Activated naive CD4-positive, alpha-beta T cell treated with anti-CD3 and anti-CD28 coated beads, Interleukin-2, amount 50 U/mL, for 16 hours (primary cell): Measurements from ENCODE around the gene BAIAP2L2.
"Not testable (repeated sequence)": the region's sequence is repeated elsewhere in the genome, so short reads cannot be mapped to it uniquely, and the experiment has no call there.

Experiments
- DNase-seq: peaks from one replicate; pipeline ENCODE4 v3.0.0-alpha.2; 2020

The BAIAP2L2 gene, protein sequence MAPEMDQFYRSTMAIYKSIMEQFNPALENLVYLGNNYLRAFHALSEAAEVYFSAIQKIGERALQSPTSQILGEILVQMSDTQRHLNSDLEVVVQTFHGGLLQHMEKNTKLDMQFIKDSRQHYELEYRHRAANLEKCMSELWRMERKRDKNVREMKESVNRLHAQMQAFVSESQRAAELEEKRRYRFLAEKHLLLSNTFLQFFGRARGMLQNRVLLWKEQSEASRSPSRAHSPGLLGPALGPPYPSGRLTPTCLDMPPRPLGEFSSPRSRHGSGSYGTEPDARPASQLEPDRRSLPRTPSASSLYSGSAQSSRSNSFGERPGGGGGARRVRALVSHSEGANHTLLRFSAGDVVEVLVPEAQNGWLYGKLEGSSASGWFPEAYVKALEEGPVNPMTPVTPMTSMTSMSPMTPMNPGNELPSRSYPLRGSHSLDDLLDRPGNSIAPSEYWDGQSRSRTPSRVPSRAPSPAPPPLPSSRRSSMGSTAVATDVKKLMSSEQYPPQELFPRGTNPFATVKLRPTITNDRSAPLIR

GRCh38 chr22:38110008-38110862, at the start of gene BAIAP2L2:
TSS of gene BAIAP2L2 (minus strand) at chr22:38110684. CDS start at chr22:38110525, 159 bp downstream.
- DNase-seq = no peak

DNA sequence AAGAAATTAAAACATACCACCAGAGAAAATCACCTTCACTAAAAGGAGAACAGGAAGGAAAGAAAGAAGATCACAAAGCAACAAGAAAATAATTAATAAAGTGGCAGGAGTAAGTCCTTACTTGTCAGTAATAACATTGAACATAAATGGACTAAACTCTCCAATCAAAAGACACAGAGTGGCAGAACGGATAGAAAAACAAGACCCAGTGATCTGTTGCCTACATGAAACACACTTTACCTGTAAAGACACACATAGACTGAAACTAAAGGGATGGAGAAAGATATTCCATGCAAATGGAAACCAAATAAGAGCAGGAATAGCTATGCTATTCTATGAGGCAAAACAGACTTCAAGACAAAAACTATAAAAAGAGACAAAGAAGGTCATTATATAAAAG, 45.2 kb upstream of the BAIAP2L2 start:
- no peak for DNase-seq

GRCh38 chr22:38154563-38154915, 44.1 kb upstream of the BAIAP2L2 start:
- DNase-seq = not testable (repeated sequence)

DNA sequence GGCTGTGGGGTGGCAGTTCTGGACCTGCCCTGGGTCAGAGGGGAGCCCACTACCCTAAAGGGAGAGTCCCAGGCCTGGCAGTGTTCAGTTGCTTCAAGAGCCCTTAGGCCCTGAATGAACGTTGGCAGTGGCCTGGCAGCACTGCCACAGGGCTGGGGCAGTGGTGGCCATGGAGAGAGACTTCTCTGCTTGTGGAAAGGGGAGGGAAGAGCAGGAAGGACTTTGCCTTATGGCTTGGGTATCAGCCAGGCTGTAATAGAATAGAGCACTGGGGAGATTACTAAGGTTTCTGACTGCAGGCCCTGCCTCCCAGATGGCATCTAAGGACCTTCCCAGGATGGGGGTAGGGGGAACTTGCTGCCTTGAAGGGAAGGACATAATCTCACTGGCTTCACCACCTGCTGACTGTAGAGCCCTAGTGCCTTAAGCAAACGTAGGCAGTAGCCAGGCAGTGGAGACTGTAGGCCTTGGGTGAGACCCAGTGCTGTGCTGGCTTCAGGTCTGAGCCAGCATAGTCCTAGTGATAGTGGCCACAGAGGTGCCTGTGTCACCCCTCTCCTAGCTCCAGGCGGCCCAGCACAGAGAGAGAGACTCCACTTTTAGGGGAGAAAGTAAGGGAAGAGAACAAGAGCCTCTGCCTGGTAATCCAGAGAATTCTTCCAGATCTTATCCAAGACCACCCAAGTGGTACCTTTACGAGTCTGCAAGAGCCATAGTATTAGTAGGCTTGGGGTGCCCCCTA, 43.5 kb upstream of the BAIAP2L2 start:
- no peak for DNase-seq

DNA sequence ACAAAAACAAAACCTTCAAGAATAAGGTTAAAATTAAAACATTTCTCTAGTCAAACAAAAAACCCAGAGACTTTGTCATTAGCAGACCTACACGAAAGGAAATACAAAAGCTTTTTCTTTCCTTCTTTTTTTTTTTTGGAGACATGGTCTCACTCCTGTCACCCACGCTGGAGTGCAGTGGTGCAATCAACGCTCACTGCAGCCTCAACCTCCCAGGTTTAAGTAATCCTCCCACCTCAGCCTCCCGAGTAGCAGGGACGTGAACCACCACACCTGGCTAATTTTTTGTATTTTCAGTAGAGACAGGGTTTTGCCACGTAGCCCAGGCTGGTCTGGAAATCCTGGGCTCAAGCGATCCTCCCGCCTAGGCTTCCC, 40.6 kb upstream of the BAIAP2L2 start:
- DNase-seq = no peak

GRCh38 chr22:38148245-38148644, 37.8 kb upstream of the BAIAP2L2 start:
- no peak for DNase-seq

- DNase-seq = not testable (repeated sequence)
These were observed 35.7 kb upstream of the BAIAP2L2 start for GRCh38 chr22:38146166-38146565.

- DNase-seq = no peak
These were observed 33.5 kb upstream of the BAIAP2L2 start for GRCh38 chr22:38144025-38144405.

DNA sequence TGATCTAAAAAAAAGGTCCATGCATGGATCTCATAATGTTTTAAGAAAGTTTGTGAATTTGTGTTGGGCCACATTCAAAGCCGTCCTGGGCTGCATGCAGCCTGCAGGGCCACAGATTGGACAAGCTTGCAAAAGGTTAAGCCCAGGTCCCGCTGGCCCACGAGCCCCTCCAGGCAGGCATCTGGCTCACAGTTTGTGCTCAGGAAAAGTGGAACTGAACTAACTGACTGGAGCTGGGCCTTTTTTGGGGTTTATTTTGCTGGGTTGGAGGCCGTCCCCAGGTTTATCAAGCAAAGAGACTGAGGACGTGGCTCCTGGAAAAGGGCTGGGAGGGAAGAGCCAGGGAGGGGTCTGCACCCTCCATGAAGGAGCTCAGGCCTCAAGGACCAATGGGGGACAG, 32.1 kb upstream of the BAIAP2L2 start:
- DNase-seq = no peak

DNA sequence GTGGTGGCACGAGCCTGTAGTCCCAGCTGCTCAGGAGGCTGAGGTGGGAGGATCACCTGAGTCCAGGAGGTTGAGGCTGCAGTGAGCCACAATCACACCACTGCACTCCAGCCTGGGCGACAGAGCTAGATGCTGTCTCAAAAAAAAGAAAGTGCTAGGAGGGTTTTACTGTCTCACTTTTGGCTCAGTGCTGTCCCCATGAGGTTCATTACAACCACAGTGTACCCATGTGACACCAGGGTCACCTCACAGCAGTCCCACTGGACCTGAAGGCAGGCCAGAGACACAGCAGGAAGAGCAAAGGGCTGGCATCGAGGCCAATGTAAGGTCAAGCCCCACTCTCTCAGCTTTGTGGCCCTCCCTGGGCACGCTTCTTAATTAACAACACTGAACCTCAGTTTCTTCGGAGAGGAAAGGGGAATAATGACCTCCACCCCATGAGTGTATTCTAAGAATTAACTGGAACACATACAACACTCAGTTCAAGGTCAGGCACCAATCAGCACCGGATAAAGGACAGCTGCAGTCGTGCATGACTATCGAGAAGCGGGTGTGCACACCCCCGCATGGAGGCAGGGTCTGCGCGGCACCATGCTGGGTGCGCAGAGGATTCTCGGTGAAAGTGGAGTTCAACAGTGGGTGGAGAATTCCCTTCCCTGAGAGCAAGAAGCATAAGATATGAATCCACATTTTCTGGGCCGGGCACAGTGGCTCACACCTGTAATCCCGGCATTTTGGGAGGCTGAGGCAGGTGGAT, 30.9 kb upstream of the BAIAP2L2 start:
- DNase-seq = no peak

GRCh38 chr22:38139901-38140300, 29.4 kb upstream of the BAIAP2L2 start:
- no peak for DNase-seq

DNA sequence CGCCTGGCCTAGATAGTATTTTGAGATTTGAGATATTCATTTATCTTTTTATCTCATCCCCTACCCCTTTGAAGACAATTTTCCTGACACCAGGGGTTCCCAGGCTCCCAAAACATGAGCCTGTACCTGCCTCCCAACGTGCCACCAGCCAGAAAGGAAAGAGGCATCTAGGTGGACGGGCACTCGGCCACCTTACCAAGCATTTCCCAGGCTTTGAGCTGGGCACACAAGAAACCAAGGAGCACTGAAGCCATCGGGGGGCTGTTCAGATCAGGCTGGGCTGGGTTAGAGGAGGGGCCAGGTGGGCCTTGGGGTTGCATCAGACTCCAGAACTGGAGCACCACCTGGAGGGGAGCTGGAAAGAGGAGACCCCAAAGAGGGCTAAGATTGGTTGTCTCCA, 28.5 kb upstream of the BAIAP2L2 start:
- no peak for DNase-seq

GRCh38 chr22:38137876-38138687, 27.6 kb upstream of the BAIAP2L2 start:
- no peak for DNase-seq

DNA sequence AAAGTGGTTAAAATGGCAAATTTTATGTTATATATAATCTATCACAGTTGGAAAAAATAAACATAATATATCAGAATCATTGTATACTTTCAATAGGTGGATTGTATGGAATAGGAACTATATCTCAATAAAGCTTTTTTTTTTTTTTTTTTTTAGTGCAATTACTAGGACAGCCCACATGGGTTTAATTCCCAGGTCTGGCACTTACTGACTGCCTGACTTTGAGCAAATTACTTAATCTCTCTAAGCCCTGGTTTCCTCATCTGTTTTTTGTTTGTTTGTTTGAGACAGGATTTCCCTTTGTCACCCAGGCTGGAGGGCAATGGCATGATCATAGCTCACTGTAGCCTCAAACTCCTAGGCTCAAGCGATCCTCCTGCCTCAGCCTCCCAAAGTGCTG, 26.1 kb upstream of the BAIAP2L2 start:
- no peak for DNase-seq

GRCh38 chr22:38135133-38135706, 24.7 kb upstream of the BAIAP2L2 start:
- no peak for DNase-seq

GRCh38 chr22:38133331-38133730, 22.8 kb upstream of the BAIAP2L2 start:
- DNase-seq = no peak

- no peak for DNase-seq
These were observed 22.3 kb upstream of the BAIAP2L2 start for GRCh38 chr22:38132794-38133193.

DNA sequence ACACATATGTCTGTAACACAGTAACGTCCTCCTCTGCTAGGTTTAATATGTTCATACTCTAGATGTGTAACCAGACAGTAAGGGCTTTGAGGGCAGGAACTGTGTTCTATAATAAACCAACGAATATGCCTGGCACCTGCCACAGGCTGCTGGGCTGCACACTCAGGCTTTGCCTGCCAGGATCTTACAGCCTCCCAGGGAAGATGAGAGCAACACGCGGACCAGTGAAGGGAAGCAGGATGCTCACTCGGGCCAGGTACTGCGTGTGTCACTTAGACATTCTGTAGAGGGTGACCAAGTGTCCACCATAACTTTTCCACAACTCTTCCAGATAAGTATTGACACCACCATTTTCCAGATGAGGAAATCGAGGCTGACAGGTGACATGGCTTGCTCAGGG, 21.7 kb upstream of the BAIAP2L2 start:
- no peak for DNase-seq

DNA sequence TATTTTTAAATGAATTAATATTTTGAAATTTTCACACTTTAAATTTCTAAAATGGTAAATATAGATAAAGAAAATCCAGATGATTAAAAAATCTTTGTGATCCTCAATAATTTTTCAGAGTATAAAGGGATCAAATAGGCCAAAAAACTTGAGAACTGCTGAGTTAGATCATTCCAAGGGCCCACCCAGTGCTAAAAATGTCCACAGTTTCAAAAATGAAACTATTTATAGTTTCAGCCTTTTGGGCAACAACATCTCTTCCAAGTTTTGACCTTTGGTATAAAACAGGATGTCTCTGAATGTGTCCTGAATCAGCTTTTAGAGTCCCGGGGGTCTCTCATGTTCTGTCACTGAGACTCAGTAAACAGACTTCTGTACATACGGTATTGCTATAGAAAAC, 20.9 kb upstream of the BAIAP2L2 start:
- no peak for DNase-seq

GRCh38 chr22:38129856-38130255, 19.4 kb upstream of the BAIAP2L2 start:
- no peak for DNase-seq

DNA sequence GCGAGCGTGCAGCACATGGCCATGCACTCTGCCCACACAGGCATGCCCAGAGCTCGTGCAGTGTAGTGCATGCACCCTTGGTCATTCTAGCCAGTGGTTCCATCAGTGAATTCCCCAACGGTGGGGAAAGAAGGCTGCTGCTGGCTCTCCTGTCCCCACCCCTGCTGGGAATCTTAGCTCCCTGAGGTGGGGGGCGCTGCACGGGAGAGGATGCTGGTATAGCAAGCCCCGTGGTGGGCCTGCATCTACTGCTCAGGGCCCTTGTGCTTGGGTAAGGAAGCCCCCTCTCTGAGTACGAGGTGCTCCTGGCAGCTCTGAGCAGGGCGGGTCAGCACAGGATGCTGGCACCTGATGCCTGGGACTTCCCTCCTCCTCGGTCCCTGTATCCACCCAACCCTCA, 18.5 kb upstream of the BAIAP2L2 start:
- DNase-seq = no peak
